Right lobe of liver (tissue), 4 donors: ENCODE data around the gene BEND3.
"Not testable (repeated sequence)": the region's sequence is repeated elsewhere in the genome, so short reads cannot be mapped to it uniquely, and the experiment has no call there.

ENCODE experiments used
- CTCF ChIP-seq, 4 donors: fragments of 200-600 bp in 3 of 4; fragments of 450-650 bp in 1 of 4; IDR thresholded peaks; one replicate each; pipeline versions ENCODE4 v1.5.1 to v1.8.0; 2016 to 2022; ENCODE audit warnings: antibody characterized with exemption in 4 of 4, mild to moderate bottlenecking in 2 of 4
- POLR2A ChIP-seq: fragments of 450-650 bp; IDR thresholded peaks from one replicate; pipeline ENCODE4 v1.6.1; 2017; ENCODE audit warnings: antibody characterized with exemption, mild to moderate bottlenecking
- donor health status: DM: no; HTN: no; CAD: no.
- donor health status: DM: no; HTN: no; CAD: no.
- donor health status: DM: no; HTN: yes; CAD: no.

GRCh38 chr6:107118540-107118939 is 3.2 kb upstream of the BEND3 start:
- TF ChIP-seq POLR2A; CTCF (IDR thresholded peaks at IDR 0.05): not testable (repeated sequence)
